Activated B cell treated with CpG ODN at 0.5 μM for 24 hours (primary cell): ENCODE results near the gene TYMS. TPM values are rescaled to one million over a fixed set of nuclear protein-coding genes. Genes with fewer than 3 reads are reported as not detected.

ENCODE experiments used
- ATAC-seq: fragments of 200-7000 bp; cut with Tn5 transposase; one replicate; pipeline ENCODE4 v1.10.0; 2021; ENCODE audit warnings: low read depth, mild to moderate bottlenecking, moderate library complexity
- CTCF ChIA-PET: fragments of 350-600 bp; sonication (Branson Sonifier 250); formaldehyde crosslinking; loops from one replicate; lab custom pipeline; 2021; ENCODE audit warnings: antibody characterized with exemption; lab: Charles Lee
- POLR2A ChIA-PET: fragments of 350-600 bp; sonication (Branson Sonifier 250); formaldehyde crosslinking; loops from one replicate; lab custom pipeline; 2021; ENCODE audit warnings: antibody characterized with exemption; lab: Charles Lee
- DNase-seq: peaks from one replicate; pipeline ENCODE4 v3.0.0; 2022
- H3K27ac Mint-ChIP-seq: one replicate; pipeline ENCODE4 v1.8.0; 2020; ENCODE audit warnings: mixed read lengths
- H3K27me3 Mint-ChIP-seq: one replicate; pipeline ENCODE4 v1.8.0; 2021; ENCODE audit warnings: mixed read lengths
- H3K36me3 Mint-ChIP-seq: one replicate; pipeline ENCODE4 v1.8.0; 2021; ENCODE audit warnings: low read depth, mixed read lengths
- H3K4me1 Mint-ChIP-seq: one replicate; pipeline ENCODE4 v1.8.0; 2021; ENCODE audit warnings: mixed read lengths
- H3K4me3 Mint-ChIP-seq: one replicate; pipeline ENCODE4 v1.8.0; 2020; ENCODE audit warnings: mild to moderate bottlenecking, mixed read lengths
- H3K9me3 Mint-ChIP-seq: one replicate; pipeline ENCODE4 v1.8.0; 2020; ENCODE audit warnings: mixed read lengths
- intact Hi-C: fragments of 100-400 bp; cut with micrococcal nuclease; formaldehyde crosslinking; loops from one replicate; pipeline ENCODE4 v1.15.1; 2024
- total RNA-seq: library from RNA; stranded (reverse); gene quantifications from 2 replicates; pipeline ENCODE4 v1.2.3, GENCODE V29; 2022
- TF ChIP-seq, protein P1 (sequence below): fragments of 200-600 bp; IDR thresholded peaks from one replicate; pipeline ENCODE4 v1.8.0; 2022; ENCODE audit warnings: antibody characterized with exemption, mild to moderate bottlenecking

Gene TYMS
- total RNA-seq, 1 donor from 2014 or later: 4.0 TPM

GRCh38 chr18:669077-669476 lies 11.6 kb downstream of the TYMS start:
- TF ChIP-seq, protein P1, sequence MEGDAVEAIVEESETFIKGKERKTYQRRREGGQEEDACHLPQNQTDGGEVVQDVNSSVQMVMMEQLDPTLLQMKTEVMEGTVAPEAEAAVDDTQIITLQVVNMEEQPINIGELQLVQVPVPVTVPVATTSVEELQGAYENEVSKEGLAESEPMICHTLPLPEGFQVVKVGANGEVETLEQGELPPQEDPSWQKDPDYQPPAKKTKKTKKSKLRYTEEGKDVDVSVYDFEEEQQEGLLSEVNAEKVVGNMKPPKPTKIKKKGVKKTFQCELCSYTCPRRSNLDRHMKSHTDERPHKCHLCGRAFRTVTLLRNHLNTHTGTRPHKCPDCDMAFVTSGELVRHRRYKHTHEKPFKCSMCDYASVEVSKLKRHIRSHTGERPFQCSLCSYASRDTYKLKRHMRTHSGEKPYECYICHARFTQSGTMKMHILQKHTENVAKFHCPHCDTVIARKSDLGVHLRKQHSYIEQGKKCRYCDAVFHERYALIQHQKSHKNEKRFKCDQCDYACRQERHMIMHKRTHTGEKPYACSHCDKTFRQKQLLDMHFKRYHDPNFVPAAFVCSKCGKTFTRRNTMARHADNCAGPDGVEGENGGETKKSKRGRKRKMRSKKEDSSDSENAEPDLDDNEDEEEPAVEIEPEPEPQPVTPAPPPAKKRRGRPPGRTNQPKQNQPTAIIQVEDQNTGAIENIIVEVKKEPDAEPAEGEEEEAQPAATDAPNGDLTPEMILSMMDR: no peak
- peaks cover 2% of the 10 kb centered on the region for H3K9me3 Mint-ChIP-seq
- no peak overlapping the region for H3K4me3 Mint-ChIP-seq
- H3K4me1 Mint-ChIP-seq: no peaks in the 10 kb centered on the region
- peaks cover 5% of the 10 kb centered on the region for H3K36me3 Mint-ChIP-seq
- DNase-seq (no peak), ATAC-seq (no peak)
- no peaks in the 10 kb centered on the region for H3K27me3 Mint-ChIP-seq
- ChIA-PET CTCF (no interaction called here), POLR2A (no interaction called here)
- intact Hi-C loops: no loop called here
- H3K27ac Mint-ChIP-seq: no peak overlapping the region

GRCh38 chr18:670522-670921 lies 13.1 kb downstream of the TYMS start:
- peaks cover 9% of the 10 kb centered on the region for H3K36me3 Mint-ChIP-seq
- intact Hi-C loops: no loop called here
- CTCF ChIA-PET: no interaction called here
- TF ChIP-seq, protein P1: no peak
- DNase-seq (no peak), ATAC-seq (no peak)
- H3K27ac Mint-ChIP-seq: no peak overlapping the region
- H3K27me3 Mint-ChIP-seq: no peaks in the 10 kb centered on the region
- POLR2A ChIA-PET: no interaction called here
- peaks cover 2% of the 10 kb centered on the region for H3K9me3 Mint-ChIP-seq
- no peak overlapping the region for H3K4me3 Mint-ChIP-seq
- H3K4me1 Mint-ChIP-seq: no peaks in the 10 kb centered on the region

GRCh38 chr18:671405-671804 lies 14.0 kb downstream of the TYMS start:
- no peaks in the 10 kb centered on the region for H3K27me3 Mint-ChIP-seq
- TF ChIP-seq, protein P1: no peak
- DNase-seq (no peak), ATAC-seq (no peak)
- no peak overlapping the region for H3K4me3 Mint-ChIP-seq
- intact Hi-C loops: no loop called here
- peaks cover 2% of the 10 kb centered on the region for H3K9me3 Mint-ChIP-seq
- H3K4me1 Mint-ChIP-seq: no peaks in the 10 kb centered on the region
- CTCF ChIA-PET: no interaction called here
- POLR2A ChIA-PET: no interaction called here
- no peak overlapping the region for H3K27ac Mint-ChIP-seq
- H3K36me3 Mint-ChIP-seq: peaks cover 9% of the 10 kb centered on the region

DNA sequence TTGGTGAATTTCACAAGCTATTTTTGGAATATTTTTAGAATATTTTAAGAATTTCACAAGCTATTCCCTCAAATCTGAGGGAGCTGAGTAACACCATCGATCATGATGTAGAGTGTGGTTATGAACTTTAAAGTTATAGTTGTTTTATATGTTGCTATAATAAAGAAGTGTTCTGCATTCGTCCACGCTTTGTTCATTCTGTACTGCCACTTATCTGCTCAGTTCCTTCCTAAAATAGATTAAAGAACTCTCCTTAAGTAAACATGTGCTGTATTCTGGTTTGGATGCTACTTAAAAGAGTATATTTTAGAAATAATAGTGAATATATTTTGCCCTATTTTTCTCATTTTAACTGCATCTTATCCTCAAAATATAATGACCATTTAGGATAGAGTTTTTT lies 15.9 kb downstream of the TYMS start:
- TF ChIP-seq, protein P1: no peak
- Mint-ChIP-seq H3K27ac (no peak overlapping the region), H3K9me3 (no peaks in the 10 kb centered on the region), H3K4me3 (no peak overlapping the region), H3K4me1 (no peaks in the 10 kb centered on the region), H3K27me3 (no peaks in the 10 kb centered on the region), H3K36me3 (peaks cover 9% of the 10 kb centered on the region)
- DNase-seq (no peak), ATAC-seq (no peak)
- intact Hi-C loops: no loop called here
- ChIA-PET CTCF (no interaction called here), POLR2A (no interaction called here)

DNA sequence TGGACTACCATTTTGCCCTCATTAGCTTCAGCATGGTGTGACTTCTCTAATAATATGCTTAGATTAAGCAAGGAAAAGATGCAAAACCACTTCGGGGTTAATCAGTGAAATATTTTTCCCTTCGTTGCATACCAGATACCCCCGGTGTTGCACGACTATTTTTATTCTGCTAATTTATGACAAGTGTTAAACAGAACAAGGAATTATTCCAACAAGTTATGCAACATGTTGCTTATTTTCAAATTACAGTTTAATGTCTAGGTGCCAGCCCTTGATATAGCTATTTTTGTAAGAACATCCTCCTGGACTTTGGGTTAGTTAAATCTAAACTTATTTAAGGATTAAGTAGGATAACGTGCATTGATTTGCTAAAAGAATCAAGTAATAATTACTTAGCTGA lies 16.3 kb downstream of the TYMS start:
- H3K36me3 Mint-ChIP-seq: peaks cover 9% of the 10 kb centered on the region
- ATAC-seq (no peak), DNase-seq (no peak)
- no peak overlapping the region for H3K4me3 Mint-ChIP-seq
- ChIA-PET CTCF (no interaction called here), POLR2A (no interaction called here)
- intact Hi-C loops: no loop called here
- H3K4me1 Mint-ChIP-seq: no peaks in the 10 kb centered on the region
- H3K9me3 Mint-ChIP-seq: no peaks in the 10 kb centered on the region
- TF ChIP-seq, protein P1: no peak
- H3K27me3 Mint-ChIP-seq: no peaks in the 10 kb centered on the region
- no peak overlapping the region for H3K27ac Mint-ChIP-seq
